ENCODE measurements around the gene BIRC6.

DNA sequence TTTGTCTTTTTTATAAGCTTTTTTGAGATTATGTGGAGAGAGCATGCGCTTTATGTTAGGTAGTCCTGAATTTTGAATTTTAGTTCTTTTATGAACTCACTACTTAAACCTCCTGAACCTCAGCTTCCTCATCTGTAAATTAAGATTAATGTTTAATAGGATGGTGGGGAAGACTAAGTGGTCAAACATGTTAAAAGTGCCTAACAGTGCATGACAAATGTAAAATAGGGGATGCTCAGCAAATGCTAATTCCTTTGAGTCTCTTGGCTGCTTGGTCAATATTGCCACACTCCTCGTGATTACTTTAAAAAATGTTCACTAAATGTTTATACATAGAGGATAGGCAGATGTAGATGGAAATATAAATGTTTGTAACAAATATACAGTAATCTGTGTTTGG is 6.8 kb downstream of the BIRC6 start:
- TF ChIP-seq SUZ12 (IDR thresholded peaks at IDR 0.05; ENCODE audit: low read length) (no peak), TAF1 (IDR thresholded peaks at IDR 0.05; ENCODE audit: low read depth, low read length) (no peak), SP2 (IDR thresholded peaks at IDR 0.05; ENCODE audit: low read length) (no peak), CHD2 (IDR thresholded peaks at IDR 0.05; ENCODE audit: low read length) (no peak), CTCF (IDR thresholded peaks at IDR 0.05; ENCODE audit: control extremely low read depth in 1 of 3, insufficient read depth in 1 of 3, low read depth in 1 of 3, low read length in 3 of 3) (no peak), KDM4A (IDR thresholded peaks at IDR 0.05; ENCODE audit: low read depth, low read length, severe bottlenecking) (no peak), POLR2AphosphoS5 (IDR thresholded peaks at IDR 0.05; ENCODE audit: low read depth, low read length) (no peak), CREB1 (IDR thresholded peaks at IDR 0.05) (no peak), TBP (IDR thresholded peaks at IDR 0.05; ENCODE audit: low read depth, low read length) (no peak), NRF1 (IDR thresholded peaks at IDR 0.05; ENCODE audit: low read depth, low read length) (no peak), FOSL1 (IDR thresholded peaks at IDR 0.05; ENCODE audit: insufficient read depth, low read depth, low read length) (no peak)

All from H1 (cell line).